PC-3 (cell line): ENCODE results near the gene NEO1. TPM values are rescaled to one million over a fixed set of nuclear protein-coding genes. Genes with fewer than 3 reads are reported as not detected.
"Not testable (repeated sequence)": the region's sequence is repeated elsewhere in the genome, so short reads cannot be mapped to it uniquely, and the experiment has no call there.

ENCODE experiments used
- ATAC-seq: fragments of 200-7000 bp; cut with Tn5 transposase; 2 replicates; pipeline ENCODE4 v1.9.1; 2020; ENCODE audit warnings: mild to moderate bottlenecking, moderate library complexity
- BruUV-seq: library from RNA; stranded (reverse); fragments of 400-500 nt; replicated peaks from 2 replicates; lab custom pipeline; 2021; lab: Mats Ljungman, UMichigan
- CTCF ChIA-PET: fragments of 300-600 bp; sonication (Branson Sonifier 250); formaldehyde crosslinking; loops from one replicate; lab custom pipeline; 2022; ENCODE audit warnings: antibody characterized with exemption; lab: Charles Lee
- POLR2A ChIA-PET: fragments of 300-600 bp; sonication (Branson Sonifier 250); formaldehyde crosslinking; loops from one replicate; lab custom pipeline; 2022; ENCODE audit warnings: antibody characterized with exemption; ENCODE audit not compliant: unreplicated experiment; lab: Charles Lee
- DNase-seq: peaks from one replicate; pipeline ENCODE4 v3.0.0-alpha.2; 2015
- H2AFZ ChIP-seq: fragments of 300-600 bp; sonication (generic); 2 replicates; pipeline ENCODE4 v1.6.0; 2016; ENCODE audit warnings: antibody characterized with exemption, low read length
- H3F3A ChIP-seq: fragments of 300-600 bp; sonication (generic); one replicate; pipeline ENCODE4 v1.6.0; 2017; ENCODE audit warnings: antibody characterized with exemption, low read length, control low read depth, mild to moderate bottlenecking; ENCODE audit not compliant: unreplicated experiment
- H3K27ac ChIP-seq: fragments of 300-600 bp; sonication (generic); 2 replicates; pipeline ENCODE4 v1.5.1; 2016; ENCODE audit warnings: mild to moderate bottlenecking, low read length
- H3K27me3 ChIP-seq: fragments of 300-600 bp; sonication (generic); 2 replicates; pipeline ENCODE4 v1.6.1; 2016; ENCODE audit warnings: low read length, mixed read lengths
- H3K36me3 ChIP-seq: fragments of 300-600 bp; sonication (generic); 2 replicates; pipeline ENCODE4 v1.6.1; 2016; ENCODE audit warnings: low read depth, mixed run types, low read length, mixed read lengths
- H3K4me1 ChIP-seq: fragments of 300-600 bp; sonication (generic); 2 replicates; pipeline ENCODE4 v1.5.1; 2016; ENCODE audit warnings: low read length; ENCODE audit not compliant: insufficient read depth
- H3K4me2 ChIP-seq: fragments of 300-600 bp; sonication (generic); 2 replicates; pipeline ENCODE4 v1.6.0; 2016; ENCODE audit warnings: low read length
- H3K4me3 ChIP-seq: fragments of 300-600 bp; sonication (generic); 2 replicates; pipeline ENCODE4 v1.5.1; 2016; ENCODE audit warnings: mild to moderate bottlenecking, low read length, mixed read lengths
- H3K79me2 ChIP-seq: fragments of 300-600 bp; sonication (generic); 2 replicates; pipeline ENCODE4 v1.6.1; 2017; ENCODE audit warnings: low read length, mixed read lengths
- H3K9ac ChIP-seq: fragments of 300-600 bp; sonication (generic); 2 replicates; pipeline ENCODE4 v1.6.0; 2016; ENCODE audit warnings: mild to moderate bottlenecking, low read length
- H3K9me2 ChIP-seq: fragments of 300-600 bp; sonication (generic); replicated peaks from 2 replicates; pipeline ENCODE4 v1.6.1; 2016; ENCODE audit warnings: mixed run types, low read length, mixed read lengths
- H3K9me3 ChIP-seq: fragments of 300-600 bp; sonication (generic); 2 replicates; pipeline ENCODE4 v1.6.1; 2016; ENCODE audit warnings: low read length, mixed read lengths
- H4K20me1 ChIP-seq: fragments of 300-600 bp; sonication (generic); 2 replicates; pipeline ENCODE4 v1.6.1; 2016; ENCODE audit warnings: low read length, mixed read lengths
- CTCF ChIP-seq: fragments of 300-600 bp; sonication (generic); conservative IDR thresholded peaks from 2 replicates; pipeline ENCODE4 v1.5.1; 2017; ENCODE audit warnings: antibody characterized with exemption, low read depth, mild to moderate bottlenecking, low read length
- EZH2 ChIP-seq: fragments of 300-600 bp; sonication (generic); IDR thresholded peaks from one replicate; pipeline ENCODE4 v1.6.1; 2017; ENCODE audit warnings: antibody characterized with exemption, mild to moderate bottlenecking, low read length; ENCODE audit not compliant: unreplicated experiment
- EZH2phosphoT487 ChIP-seq: fragments of 300-600 bp; sonication (generic); IDR thresholded peaks from 2 replicates; pipeline ENCODE4 v1.6.1; 2018; ENCODE audit warnings: mild to moderate bottlenecking, antibody characterized with exemption, low read length, borderline replicate concordance
- intact Hi-C: fragments of 100-400 bp; cut with micrococcal nuclease; formaldehyde crosslinking; loops from 2 replicates; pipeline ENCODE4 v1.9.0; 2023
- total RNA-seq: library from RNA; depleted of rRNA; stranded (reverse); fragments of >200 nt; gene quantifications from 2 replicates; pipeline ENCODE4 v1.2.3, GENCODE V29; 2014

NEO1 gene
- total RNA-seq, 1 experiment from 2014 or later: 1.2 TPM

- H3K27ac ChIP-seq: no peak overlapping the region
- no peaks in the 10 kb centered on the region for H3K4me1 ChIP-seq
- no peaks in the 10 kb centered on the region for H3K9me3 ChIP-seq
- H3K79me2 ChIP-seq: no peaks in the 10 kb centered on the region
- no TSS peak for BruUV-seq
- CTCF ChIA-PET: no interaction called here
- no peak overlapping the region for H3K9ac ChIP-seq
- POLR2A ChIA-PET: no interaction called here
- DNase-seq: no peak
- H3K4me3 ChIP-seq: no peak overlapping the region
- H3F3A ChIP-seq: no peaks in the 10 kb centered on the region
- H3K36me3 ChIP-seq: no peaks in the 10 kb centered on the region
- H3K27me3 ChIP-seq: peaks cover 4% of the 10 kb centered on the region
- no peaks in the 10 kb centered on the region for H4K20me1 ChIP-seq
- intact Hi-C loops: no loop called here
- no peak for TF ChIP-seq EZH2
- TF ChIP-seq CTCF: no peak
- no peak for TF ChIP-seq EZH2phosphoT487
- H3K4me2 ChIP-seq: no peak overlapping the region
- no peak overlapping the region for H2AFZ ChIP-seq
- no peaks in the 10 kb centered on the region for H3K9me2 ChIP-seq
- ATAC-seq: no peak
Observed at GRCh38 chr15:73298522-73299245, 246.4 kb downstream of the NEO1 start.

DNA sequence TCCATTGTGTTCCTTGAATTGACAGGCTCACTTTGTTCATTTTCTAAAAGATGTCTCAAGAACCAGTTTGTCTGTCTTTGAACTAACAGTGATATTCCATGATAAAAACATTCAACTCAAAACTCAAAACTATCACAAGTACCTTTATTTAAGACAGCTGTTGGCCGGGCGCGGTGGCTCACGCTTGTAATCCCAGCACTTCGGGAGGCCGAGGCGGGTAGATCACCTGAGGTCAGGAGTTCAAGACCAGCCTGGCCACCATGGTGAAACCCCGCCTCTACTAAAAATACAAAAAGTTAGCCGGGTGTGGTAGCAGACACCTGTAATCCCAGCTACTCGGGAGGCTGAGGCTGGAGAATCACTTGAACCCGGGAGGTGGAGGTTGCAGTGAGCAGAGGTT, 248.0 kb downstream of the NEO1 start:
- CTCF ChIA-PET, H3K27ac ChIP-seq, H2AFZ ChIP-seq, H3K4me2 ChIP-seq, ATAC-seq, H3K36me3 ChIP-seq, H3K9me3 ChIP-seq, H3K4me1 ChIP-seq, H3K4me3 ChIP-seq, H4K20me1 ChIP-seq, DNase-seq, H3K9me2 ChIP-seq, intact Hi-C loops, H3K9ac ChIP-seq, H3F3A ChIP-seq, H3K27me3 ChIP-seq, H3K79me2 ChIP-seq, BruUV-seq, POLR2A ChIA-PET: not testable (repeated sequence)

DNA sequence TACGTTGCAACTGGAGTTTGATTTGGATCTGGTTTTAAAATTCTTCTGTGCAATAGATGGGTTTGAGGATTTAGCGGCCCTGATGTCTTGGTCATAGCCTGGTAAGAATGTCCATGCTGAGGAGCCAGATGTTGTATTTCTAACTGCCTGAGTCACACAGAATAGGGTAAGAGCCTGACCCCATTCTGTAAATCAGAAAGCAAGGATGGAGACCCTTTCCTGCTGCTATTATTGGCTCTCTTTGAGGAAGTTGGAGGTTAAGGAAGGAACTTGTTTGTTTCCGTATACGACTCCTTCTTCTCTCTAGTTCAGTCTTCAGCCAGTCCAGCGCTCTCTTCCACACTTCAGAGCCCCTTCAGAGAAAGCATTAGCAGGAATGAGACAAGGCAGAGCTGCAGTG, 251.4 kb downstream of the NEO1 start:
- no peaks in the 10 kb centered on the region for H3K9me3 ChIP-seq
- CTCF ChIA-PET: no interaction called here
- BruUV-seq: no TSS peak

More for the DNA sequence above, 251.4 kb downstream of the NEO1 start:
- no peak for DNase-seq
- H3K79me2 ChIP-seq: no peaks in the 10 kb centered on the region
- TF ChIP-seq CTCF: no peak
- no peak for TF ChIP-seq EZH2
- no peak for TF ChIP-seq EZH2phosphoT487
- no peaks in the 10 kb centered on the region for H3K4me1 ChIP-seq
- no peaks in the 10 kb centered on the region for H3F3A ChIP-seq
- H3K27me3 ChIP-seq: no peaks in the 10 kb centered on the region
- POLR2A ChIA-PET: no interaction called here
- H3K9ac ChIP-seq: no peak overlapping the region
- H3K9me2 ChIP-seq: no peaks in the 10 kb centered on the region
- H3K36me3 ChIP-seq: no peaks in the 10 kb centered on the region
- no peak for ATAC-seq
- H3K4me3 ChIP-seq: no peak overlapping the region
- intact Hi-C loops: no loop called here
- no peak overlapping the region for H3K4me2 ChIP-seq
- no peak overlapping the region for H2AFZ ChIP-seq
- no peaks in the 10 kb centered on the region for H4K20me1 ChIP-seq
- H3K27ac ChIP-seq: no peak overlapping the region
